Measurements from ENCODE around the gene AIDA.
"Not testable (repeated sequence)": the region's sequence is repeated elsewhere in the genome, so short reads cannot be mapped to it uniquely, and the experiment has no call there.

AIDA gene

GRCh38 chr1:222712253-222713090, at the start of gene AIDA, which contains the start of gene BROX:
Gene AIDA (minus strand): TSS chr1:222712491. CDS start chr1:222712317, 174 bp downstream.
Gene BROX (plus strand): TSS chr1:222712564. CDS start chr1:222715700, 3,136 bp downstream.
- DNase-seq = peak; percentile 99

- no peak for DNase-seq
Observed at GRCh38 chr1:222761083-222761482, 48.8 kb upstream of the AIDA start.

- no peak for DNase-seq
Observed at GRCh38 chr1:222759451-222760035, 47.3 kb upstream of the AIDA start.

GRCh38 chr1:222757646-222758268, 45.5 kb upstream of the AIDA start:
- DNase-seq = no peak

GRCh38 chr1:222754366-222755139, 42.3 kb upstream of the AIDA start:
- no peak for DNase-seq

- no peak for DNase-seq
Observed at GRCh38 chr1:222751255-222751654, 39.0 kb upstream of the AIDA start.

GRCh38 chr1:222750651-222751050, 38.4 kb upstream of the AIDA start:
- no peak for DNase-seq

GRCh38 chr1:222749927-222750326, 37.6 kb upstream of the AIDA start:
- no peak for DNase-seq

GRCh38 chr1:222741630-222742457, 29.6 kb upstream of the AIDA start:
- not testable (repeated sequence) for DNase-seq

- no peak for DNase-seq
Observed at GRCh38 chr1:222739929-222740328, 27.6 kb upstream of the AIDA start.

- DNase-seq = no peak
Observed at GRCh38 chr1:222739465-222739864, 27.2 kb upstream of the AIDA start.

GRCh38 chr1:222736972-222737371, 24.7 kb upstream of the AIDA start, which contains the start of gene FAM177B:
Gene FAM177B (plus strand): TSS chr1:222737202. CDS start chr1:222746546, 9,344 bp downstream.
- no peak for DNase-seq

- no peak for DNase-seq
Observed at GRCh38 chr1:222736470-222736869, 24.2 kb upstream of the AIDA start.

GRCh38 chr1:222734740-222735139, 22.4 kb upstream of the AIDA start:
- no peak for DNase-seq

GRCh38 chr1:222732216-222733159, 20.2 kb upstream of the AIDA start:
- no peak for DNase-seq

GRCh38 chr1:222730866-222731265, 18.6 kb upstream of the AIDA start:
- DNase-seq = no peak

- no peak for DNase-seq
Observed at GRCh38 chr1:222728746-222729145, 16.5 kb upstream of the AIDA start.

- no peak for DNase-seq
Observed at GRCh38 chr1:222716393-222716792, 4.1 kb upstream of the AIDA start.

- peak; percentile 95 for DNase-seq
Observed at GRCh38 chr1:222713091-222713961, 1.0 kb upstream of the AIDA start.
